ENCODE measurements around the gene CBARP. TPM values are rescaled to one million over a fixed set of nuclear protein-coding genes. Genes with fewer than 3 reads are reported as not detected.
A peak's percentile ranks its signal among the peaks of the same experiment; 100 is the strongest.

The CBARP gene
- total and polyA plus RNA-seq, 2 of the 13 experiments (the other 11 are each of a cell fraction or from before 2014, with no cell fraction given), result 1.2 to 1.4 TPM

DNA sequence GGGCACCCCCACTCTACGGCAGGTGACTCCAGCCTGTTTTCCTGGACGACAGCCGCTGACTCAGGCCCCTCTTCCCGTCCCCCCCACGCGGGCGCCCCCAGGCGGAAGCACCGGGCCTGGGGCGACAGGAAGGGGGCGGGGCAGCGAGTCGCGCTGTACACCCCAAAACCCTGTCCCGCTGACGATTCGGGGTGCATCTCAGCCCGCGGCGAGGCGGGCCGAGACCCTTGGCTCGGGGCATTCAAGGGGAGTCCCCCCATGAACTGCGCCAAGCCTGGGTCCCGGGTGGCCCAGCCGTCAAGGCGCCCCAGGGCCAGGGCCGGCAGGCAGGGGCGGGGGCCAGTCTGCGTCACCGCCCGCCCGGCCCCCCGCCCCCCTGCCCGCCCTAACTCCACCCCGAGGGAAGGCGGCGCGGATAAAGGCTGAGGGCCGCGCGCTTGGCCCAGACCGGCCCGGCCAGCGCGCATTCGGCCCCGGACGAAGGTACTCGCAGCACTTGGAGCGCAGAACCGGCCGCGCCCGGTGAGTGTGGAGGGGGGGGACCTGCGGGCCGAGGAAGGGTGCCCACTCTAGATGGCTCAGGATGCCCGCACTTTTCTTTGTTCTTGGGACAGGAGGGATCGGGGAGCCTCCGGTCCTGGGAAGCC, 10.5 kb upstream of the CBARP start, which contains the start of gene MIDN (continued):
- TF ChIP-seq, protein P1, sequence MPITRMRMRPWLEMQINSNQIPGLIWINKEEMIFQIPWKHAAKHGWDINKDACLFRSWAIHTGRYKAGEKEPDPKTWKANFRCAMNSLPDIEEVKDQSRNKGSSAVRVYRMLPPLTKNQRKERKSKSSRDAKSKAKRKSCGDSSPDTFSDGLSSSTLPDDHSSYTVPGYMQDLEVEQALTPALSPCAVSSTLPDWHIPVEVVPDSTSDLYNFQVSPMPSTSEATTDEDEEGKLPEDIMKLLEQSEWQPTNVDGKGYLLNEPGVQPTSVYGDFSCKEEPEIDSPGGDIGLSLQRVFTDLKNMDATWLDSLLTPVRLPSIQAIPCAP (CRISPR knock-in tag; IDR thresholded peaks at IDR 0.05; ENCODE audit: low read depth), result no peak
- TF ChIP-seq ZSCAN21 (CRISPR knock-in tag; IDR thresholded peaks at IDR 0.05; ENCODE audit: borderline replicate concordance), result peak; percentile 81; the same call in 1 of the 2 replicates
- 0 out of 2 replicates have a peak, but pooled peaks have one; percentile 79 for TF ChIP-seq ZBTB42 (CRISPR knock-in tag; IDR thresholded peaks at IDR 0.05)
- TF ChIP-seq, protein P2, sequence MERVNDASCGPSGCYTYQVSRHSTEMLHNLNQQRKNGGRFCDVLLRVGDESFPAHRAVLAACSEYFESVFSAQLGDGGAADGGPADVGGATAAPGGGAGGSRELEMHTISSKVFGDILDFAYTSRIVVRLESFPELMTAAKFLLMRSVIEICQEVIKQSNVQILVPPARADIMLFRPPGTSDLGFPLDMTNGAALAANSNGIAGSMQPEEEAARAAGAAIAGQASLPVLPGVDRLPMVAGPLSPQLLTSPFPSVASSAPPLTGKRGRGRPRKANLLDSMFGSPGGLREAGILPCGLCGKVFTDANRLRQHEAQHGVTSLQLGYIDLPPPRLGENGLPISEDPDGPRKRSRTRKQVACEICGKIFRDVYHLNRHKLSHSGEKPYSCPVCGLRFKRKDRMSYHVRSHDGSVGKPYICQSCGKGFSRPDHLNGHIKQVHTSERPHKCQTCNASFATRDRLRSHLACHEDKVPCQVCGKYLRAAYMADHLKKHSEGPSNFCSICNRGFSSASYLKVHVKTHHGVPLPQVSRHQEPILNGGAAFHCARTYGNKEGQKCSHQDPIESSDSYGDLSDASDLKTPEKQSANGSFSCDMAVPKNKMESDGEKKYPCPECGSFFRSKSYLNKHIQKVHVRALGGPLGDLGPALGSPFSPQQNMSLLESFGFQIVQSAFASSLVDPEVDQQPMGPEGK (CRISPR knock-in tag; IDR thresholded peaks at IDR 0.05), result peak; percentile 92
- TF ChIP-seq, protein P3, sequence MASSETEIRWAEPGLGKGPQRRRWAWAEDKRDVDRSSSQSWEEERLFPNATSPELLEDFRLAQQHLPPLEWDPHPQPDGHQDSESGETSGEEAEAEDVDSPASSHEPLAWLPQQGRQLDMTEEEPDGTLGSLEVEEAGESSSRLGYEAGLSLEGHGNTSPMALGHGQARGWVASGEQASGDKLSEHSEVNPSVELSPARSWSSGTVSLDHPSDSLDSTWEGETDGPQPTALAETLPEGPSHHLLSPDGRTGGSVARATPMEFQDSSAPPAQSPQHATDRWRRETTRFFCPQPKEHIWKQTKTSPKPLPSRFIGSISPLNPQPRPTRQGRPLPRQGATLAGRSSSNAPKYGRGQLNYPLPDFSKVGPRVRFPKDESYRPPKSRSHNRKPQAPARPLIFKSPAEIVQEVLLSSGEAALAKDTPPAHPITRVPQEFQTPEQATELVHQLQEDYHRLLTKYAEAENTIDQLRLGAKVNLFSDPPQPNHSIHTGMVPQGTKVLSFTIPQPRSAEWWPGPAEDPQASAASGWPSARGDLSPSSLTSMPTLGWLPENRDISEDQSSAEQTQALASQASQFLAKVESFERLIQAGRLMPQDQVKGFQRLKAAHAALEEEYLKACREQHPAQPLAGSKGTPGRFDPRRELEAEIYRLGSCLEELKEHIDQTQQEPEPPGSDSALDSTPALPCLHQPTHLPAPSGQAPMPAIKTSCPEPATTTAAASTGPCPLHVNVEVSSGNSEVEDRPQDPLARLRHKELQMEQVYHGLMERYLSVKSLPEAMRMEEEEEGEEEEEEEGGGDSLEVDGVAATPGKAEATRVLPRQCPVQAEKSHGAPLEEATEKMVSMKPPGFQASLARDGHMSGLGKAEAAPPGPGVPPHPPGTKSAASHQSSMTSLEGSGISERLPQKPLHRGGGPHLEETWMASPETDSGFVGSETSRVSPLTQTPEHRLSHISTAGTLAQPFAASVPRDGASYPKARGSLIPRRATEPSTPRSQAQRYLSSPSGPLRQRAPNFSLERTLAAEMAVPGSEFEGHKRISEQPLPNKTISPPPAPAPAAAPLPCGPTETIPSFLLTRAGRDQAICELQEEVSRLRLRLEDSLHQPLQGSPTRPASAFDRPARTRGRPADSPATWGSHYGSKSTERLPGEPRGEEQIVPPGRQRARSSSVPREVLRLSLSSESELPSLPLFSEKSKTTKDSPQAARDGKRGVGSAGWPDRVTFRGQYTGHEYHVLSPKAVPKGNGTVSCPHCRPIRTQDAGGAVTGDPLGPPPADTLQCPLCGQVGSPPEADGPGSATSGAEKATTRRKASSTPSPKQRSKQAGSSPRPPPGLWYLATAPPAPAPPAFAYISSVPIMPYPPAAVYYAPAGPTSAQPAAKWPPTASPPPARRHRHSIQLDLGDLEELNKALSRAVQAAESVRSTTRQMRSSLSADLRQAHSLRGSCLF (CRISPR knock-in tag; IDR thresholded peaks at IDR 0.05; ENCODE audit: borderline replicate concordance), result no peak
- no peak for TF ChIP-seq TBP (CRISPR knock-in tag; IDR thresholded peaks at IDR 0.05)
- no peak for TF ChIP-seq ZNF619 (CRISPR knock-in tag; IDR thresholded peaks at IDR 0.05)
- no peak for TF ChIP-seq ZNF337 (CRISPR knock-in tag; IDR thresholded peaks at IDR 0.05; ENCODE audit: borderline replicate concordance, low read depth)
- TF ChIP-seq, protein P4, sequence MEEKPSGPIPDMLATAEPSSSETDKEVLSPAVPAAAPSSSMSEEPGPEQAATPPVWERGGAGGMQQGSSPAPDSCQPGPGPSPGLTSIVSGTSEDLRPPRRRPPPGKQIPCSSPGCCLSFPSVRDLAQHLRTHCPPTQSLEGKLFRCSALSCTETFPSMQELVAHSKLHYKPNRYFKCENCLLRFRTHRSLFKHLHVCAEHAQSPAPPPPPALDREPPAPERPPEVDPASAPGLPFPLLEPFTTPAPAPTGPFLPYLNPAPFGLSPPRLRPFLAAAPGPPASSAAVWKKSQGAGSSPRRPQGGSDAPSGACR (CRISPR knock-in tag; IDR thresholded peaks at IDR 0.05), result peak; percentile 20; the same call in 1 of the 2 replicates
- no peak for TF ChIP-seq ZNF260 (CRISPR knock-in tag; IDR thresholded peaks at IDR 0.05; ENCODE audit: borderline replicate concordance, low read depth)
- peak; percentile 75; the same call in 1 of the 2 replicates for TF ChIP-seq ZBTB7B (CRISPR knock-in tag; IDR thresholded peaks at IDR 0.05)
- 0 out of 2 replicates have a peak, but pooled peaks have one; percentile 3 for TF ChIP-seq KDM6A (CRISPR knock-in tag; IDR thresholded peaks at IDR 0.05; ENCODE audit: low read depth)
- TF ChIP-seq HOXD1 (CRISPR knock-in tag; IDR thresholded peaks at IDR 0.05), result 0 out of 2 replicates have a peak, but pooled peaks have one; percentile 49
- TF ChIP-seq ZNF335 (CRISPR knock-in tag; IDR thresholded peaks at IDR 0.05), result no peak
- TF ChIP-seq NCOA2 (CRISPR knock-in tag; IDR thresholded peaks at IDR 0.05), result peak; percentile 36; the same call in 1 of the 2 replicates
- no peak for TF ChIP-seq ZNF614 (CRISPR knock-in tag; IDR thresholded peaks at IDR 0.05; ENCODE audit: borderline replicate concordance)
- peak; percentile 40; the same call in 1 of the 2 replicates for TF ChIP-seq ARNTL (CRISPR knock-in tag; IDR thresholded peaks at IDR 0.05)
- TF ChIP-seq, protein P5, sequence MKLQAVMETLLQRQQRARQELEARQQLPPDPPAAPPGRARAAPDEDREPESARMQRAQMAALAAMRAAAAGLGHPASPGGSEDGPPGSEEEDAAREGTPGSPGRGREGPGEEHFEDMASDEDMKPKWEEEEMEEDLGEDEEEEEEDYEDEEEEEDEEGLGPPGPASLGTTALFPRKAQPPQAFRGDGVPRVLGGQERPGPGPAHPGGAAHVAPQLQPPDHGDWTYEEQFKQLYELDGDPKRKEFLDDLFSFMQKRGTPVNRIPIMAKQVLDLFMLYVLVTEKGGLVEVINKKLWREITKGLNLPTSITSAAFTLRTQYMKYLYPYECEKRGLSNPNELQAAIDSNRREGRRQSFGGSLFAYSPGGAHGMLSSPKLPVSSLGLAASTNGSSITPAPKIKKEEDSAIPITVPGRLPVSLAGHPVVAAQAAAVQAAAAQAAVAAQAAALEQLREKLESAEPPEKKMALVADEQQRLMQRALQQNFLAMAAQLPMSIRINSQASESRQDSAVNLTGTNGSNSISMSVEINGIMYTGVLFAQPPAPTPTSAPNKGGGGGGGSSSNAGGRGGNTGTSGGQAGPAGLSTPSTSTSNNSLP (IDR thresholded peaks at IDR 0.05; ENCODE audit: low read depth, low read length), result no peak
- TF ChIP-seq MATR3 (CRISPR knock-in tag; IDR thresholded peaks at IDR 0.05), result no peak
- TF ChIP-seq RXRA (CRISPR knock-in tag; IDR thresholded peaks at IDR 0.05), result peak; percentile 66
